Astrocyte of the spinal cord (primary cell): ENCODE results near the gene SYTL3.

Experiments used
- DNase-seq: peaks from one replicate; pipeline ENCODE4 v3.0.0; 2011; ENCODE audit warnings: low read depth, low spot score
- H3K4me3 ChIP-seq: 2 replicates; pipeline ENCODE4 v1.5.1; 2011; ENCODE audit warnings: low read depth, mild to moderate bottlenecking, low read length, moderate library complexity
- in situ Hi-C: cut with HindIII; loops from 2 replicates; pipeline ENCODE4 v1.10.0; 2017; ENCODE audit warnings: low sequenced_read_pairs
- TF ChIP-seq, protein P1 (sequence below): IDR thresholded peaks from 2 replicates; pipeline ENCODE4 v1.5.1; 2012; ENCODE audit warnings: low read depth, mild to moderate bottlenecking, low read length, inconsistent platforms

Gene SYTL3

DNA sequence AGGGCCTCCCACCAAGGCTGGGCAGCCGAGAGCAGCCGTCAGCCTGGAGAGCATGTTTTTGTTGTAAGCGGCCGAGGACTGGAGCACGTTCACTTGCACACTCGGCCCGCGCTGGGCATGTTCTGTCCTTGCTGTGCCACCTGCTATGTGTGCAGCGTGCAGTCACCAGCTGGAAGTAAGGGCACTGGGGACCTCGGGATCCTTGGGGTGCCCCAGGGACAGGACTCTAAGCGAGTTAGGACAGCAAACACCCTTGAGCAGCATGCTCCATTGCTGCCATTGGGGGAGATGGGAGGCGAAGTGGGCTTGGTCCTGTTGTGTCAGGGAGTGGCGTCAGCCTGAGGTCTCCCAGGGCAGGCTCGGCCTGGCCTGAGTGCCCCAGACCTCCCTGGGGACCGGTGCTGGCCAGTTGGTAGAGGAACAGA, 24.0 kb upstream of the SYTL3 start:
- DNase-seq, result no peak
- in situ Hi-C loops, result no loop called here
- no peak overlapping the region for H3K4me3 ChIP-seq
- TF ChIP-seq, protein P1, sequence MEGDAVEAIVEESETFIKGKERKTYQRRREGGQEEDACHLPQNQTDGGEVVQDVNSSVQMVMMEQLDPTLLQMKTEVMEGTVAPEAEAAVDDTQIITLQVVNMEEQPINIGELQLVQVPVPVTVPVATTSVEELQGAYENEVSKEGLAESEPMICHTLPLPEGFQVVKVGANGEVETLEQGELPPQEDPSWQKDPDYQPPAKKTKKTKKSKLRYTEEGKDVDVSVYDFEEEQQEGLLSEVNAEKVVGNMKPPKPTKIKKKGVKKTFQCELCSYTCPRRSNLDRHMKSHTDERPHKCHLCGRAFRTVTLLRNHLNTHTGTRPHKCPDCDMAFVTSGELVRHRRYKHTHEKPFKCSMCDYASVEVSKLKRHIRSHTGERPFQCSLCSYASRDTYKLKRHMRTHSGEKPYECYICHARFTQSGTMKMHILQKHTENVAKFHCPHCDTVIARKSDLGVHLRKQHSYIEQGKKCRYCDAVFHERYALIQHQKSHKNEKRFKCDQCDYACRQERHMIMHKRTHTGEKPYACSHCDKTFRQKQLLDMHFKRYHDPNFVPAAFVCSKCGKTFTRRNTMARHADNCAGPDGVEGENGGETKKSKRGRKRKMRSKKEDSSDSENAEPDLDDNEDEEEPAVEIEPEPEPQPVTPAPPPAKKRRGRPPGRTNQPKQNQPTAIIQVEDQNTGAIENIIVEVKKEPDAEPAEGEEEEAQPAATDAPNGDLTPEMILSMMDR, result no peak

DNA sequence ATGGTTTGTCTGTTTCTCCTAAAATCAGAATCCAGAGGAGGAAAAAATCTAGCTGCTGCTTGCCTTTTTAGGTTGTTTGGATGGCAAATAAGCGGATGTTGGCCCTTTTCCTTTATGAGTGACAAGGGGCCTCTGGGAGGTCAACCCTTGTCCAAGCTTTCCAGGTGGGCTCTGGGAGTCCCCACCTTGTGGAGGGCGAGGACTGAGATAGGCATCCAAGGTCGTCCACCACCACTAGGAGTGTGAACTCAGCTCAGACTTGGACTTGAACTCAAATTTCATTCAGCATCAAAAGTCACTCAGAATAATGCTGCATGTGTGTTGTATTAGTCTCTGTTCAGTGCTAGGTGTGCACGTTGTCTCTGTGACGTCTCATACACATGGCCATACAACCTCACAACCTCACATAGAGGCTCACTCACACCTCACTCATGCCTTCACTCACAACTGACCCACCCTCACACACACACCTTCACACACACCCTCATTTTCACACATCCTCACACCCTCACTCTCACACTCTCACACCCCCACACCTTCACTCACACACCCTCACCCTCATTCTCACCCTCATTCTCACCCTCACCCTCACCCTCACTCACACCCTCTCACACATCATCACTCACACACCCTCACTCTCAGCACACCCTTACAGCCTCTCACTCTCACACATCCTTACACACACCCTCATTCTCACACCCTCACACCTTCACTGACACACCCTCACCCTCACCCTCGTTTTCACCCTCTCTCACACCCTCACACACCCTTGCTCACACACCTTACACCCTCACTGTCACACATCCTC, 23.3 kb upstream of the SYTL3 start:
- TF ChIP-seq, protein P1, result no peak
- in situ Hi-C loops, result no loop called here
- H3K4me3 ChIP-seq, result no peak overlapping the region
- no peak for DNase-seq

DNA sequence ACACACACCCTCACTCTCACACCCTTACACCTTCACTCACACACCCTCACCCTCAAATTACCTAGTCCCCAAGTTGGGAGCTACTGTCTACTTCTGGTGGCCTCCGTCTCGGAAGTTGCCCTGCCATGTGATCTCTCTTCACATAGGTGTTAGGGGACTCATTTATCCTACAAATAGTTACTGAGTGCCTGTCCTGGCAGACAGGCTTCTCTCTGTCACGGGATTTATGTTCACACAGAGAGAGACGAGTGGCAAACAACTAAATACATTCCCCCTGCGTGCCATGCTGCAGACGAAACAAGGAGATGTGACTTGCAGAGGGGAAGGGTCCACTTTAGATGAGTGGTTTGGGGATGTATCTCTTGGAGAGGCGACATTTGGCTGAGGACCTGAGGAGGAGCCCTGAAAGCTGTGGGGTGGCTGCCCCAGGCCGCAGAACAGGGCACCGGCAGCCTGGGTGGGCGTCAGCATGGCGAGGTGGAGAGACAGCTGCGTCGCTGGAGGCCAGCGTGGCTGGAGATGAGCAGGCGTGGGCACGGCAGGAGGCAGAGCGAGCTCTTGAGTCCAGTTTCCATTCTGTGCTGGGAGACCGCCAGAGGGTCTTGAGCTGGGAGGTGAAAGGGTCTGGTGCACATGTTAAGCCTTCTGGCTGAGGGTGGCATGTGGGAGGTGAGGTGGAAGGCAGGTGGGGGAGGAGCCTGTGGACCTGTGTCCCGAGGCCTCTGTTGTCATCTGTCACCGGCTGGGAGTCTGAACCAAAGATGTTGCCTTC, 22.5 kb upstream of the SYTL3 start:
- H3K4me3 ChIP-seq, result no peak overlapping the region
- in situ Hi-C loops, result no loop called here
- no peak for DNase-seq
- TF ChIP-seq, protein P1, result no peak

DNA sequence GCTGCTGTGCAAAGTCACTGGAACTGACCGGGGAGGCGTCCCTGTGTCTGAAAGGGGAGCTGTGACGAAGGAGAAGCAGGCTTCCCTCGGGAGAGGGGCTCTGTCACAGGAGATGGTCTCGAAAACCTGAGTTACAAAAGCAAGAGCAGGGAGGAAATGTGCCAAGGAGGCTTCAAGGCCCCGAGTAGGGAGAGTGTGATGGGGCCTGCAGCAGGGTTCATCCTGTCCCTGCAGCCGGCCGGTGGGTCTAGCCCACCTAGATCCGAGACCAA, 22.0 kb upstream of the SYTL3 start:
- H3K4me3 ChIP-seq, result no peak overlapping the region
- TF ChIP-seq, protein P1, result no peak
- in situ Hi-C loops, result no loop called here
- no peak for DNase-seq

DNA sequence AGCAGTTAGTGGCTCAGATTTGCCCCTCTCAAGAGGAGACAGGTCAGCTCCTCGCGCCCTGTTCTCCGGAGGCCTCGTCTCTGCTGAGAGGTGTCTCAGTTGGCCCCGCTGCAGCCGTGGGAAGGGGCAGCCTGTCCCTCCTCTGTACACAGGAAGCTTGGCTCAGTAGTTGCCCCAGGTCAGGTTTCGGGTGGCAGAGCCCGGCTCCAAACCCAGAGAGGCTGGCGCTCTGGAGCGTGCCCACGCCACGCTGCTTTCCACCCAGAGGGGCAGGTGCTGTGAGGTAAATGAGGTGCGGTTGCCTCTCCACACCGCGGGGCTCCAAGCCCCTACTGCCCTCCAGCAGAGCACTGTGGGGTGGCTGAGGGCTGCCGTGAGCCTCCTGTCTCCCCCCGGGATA, 21.3 kb upstream of the SYTL3 start:
- DNase-seq, result no peak
- TF ChIP-seq, protein P1, result no peak
- H3K4me3 ChIP-seq, result no peak overlapping the region
- in situ Hi-C loops, result no loop called here

DNA sequence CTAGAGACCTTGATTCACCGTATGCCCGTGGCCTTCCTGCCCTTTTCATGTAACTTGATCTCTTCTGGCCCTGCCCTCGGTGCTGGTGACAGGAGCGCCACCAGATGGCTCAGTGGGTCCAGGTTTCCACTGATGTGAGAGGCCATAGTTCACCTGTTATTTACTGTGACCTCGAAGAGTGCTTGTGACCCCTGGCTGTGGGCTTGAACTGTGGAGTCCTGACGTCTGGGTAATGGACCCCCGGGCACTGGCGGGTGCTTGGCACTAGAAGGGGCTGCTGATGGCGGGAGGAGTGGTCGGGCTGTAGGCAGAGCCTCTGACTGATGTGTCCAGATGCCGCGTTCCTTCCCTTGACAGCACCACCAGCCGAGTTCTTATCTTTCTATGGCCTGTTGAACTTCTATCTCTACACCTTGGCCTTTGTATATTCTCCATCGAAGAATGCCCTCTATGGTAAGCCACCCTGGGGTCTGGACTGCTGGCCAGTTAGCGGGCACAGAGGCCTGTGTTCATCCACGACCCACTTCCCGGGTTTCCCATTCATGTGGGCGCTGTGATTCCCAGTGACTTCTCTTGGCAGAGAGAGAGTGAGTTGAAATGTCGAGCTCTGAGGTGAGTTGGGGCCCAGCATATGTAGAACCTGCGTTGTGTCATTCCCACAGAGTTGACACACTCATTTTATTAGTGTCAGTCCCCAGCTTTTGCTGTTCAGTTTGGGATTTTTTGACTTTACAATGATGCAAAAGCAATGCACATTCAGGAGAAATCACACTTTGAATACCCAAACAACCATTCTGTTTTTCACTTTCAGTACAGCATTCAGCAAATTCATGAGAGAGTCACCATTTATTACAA, 20.3 kb upstream of the SYTL3 start:
- no peak for DNase-seq
- no peak overlapping the region for H3K4me3 ChIP-seq
- TF ChIP-seq, protein P1, result no peak
- in situ Hi-C loops, result no loop called here
